Measurements from ENCODE around the gene FBXO40.

Gene FBXO40

GRCh38 chr3:121621491-121621890 is 28.3 kb downstream of the FBXO40 start:
- no peak for DNase-seq

- DNase-seq, result no peak
These were observed 31.1 kb downstream of the FBXO40 start for GRCh38 chr3:121624147-121624899.

- DNase-seq, result no peak
These were observed 33.3 kb downstream of the FBXO40 start for GRCh38 chr3:121626495-121626894.

GRCh38 chr3:121627211-121627610 is 34.0 kb downstream of the FBXO40 start:
- no peak for DNase-seq

- DNase-seq, result no peak
These were observed 34.4 kb downstream of the FBXO40 start for GRCh38 chr3:121627622-121628021.

- no peak for DNase-seq
These were observed 36.4 kb downstream of the FBXO40 start for GRCh38 chr3:121629601-121630000.

GRCh38 chr3:121630355-121630754 is 37.2 kb downstream of the FBXO40 start:
- DNase-seq, result no peak

- no peak for DNase-seq
These were observed 44.7 kb downstream of the FBXO40 start for GRCh38 chr3:121637922-121638321.

- DNase-seq, result no peak
These were observed 47.9 kb downstream of the FBXO40 start for GRCh38 chr3:121641127-121641526.

- DNase-seq, result no peak
These were observed 49.6 kb downstream of the FBXO40 start for GRCh38 chr3:121642601-121643314.

- DNase-seq, result no peak
These were observed 51.9 kb downstream of the FBXO40 start for GRCh38 chr3:121645054-121645453.

GRCh38 chr3:121648219-121648958 is 55.2 kb downstream of the FBXO40 start:
- no peak for DNase-seq

- DNase-seq, result no peak
These were observed 56.5 kb downstream of the FBXO40 start for GRCh38 chr3:121649645-121650044.

GRCh38 chr3:121651684-121652083 is 58.5 kb downstream of the FBXO40 start:
- DNase-seq, result no peak

- DNase-seq, result no peak
These were observed 61.6 kb downstream of the FBXO40 start for GRCh38 chr3:121654493-121655385.

GRCh38 chr3:121658716-121659435 is 65.7 kb downstream of the FBXO40 start:
- DNase-seq, result no peak

GRCh38 chr3:121659586-121659985 is 66.4 kb downstream of the FBXO40 start:
- no peak for DNase-seq

GRCh38 chr3:121660356-121661171 is 67.4 kb downstream of the FBXO40 start, which contains the start of gene HCLS1:
HCLS1 (minus strand) TSS chr3:121660903; CDS start chr3:121658347, 2,556 bp downstream.
- DNase-seq, result peak; percentile 55

GRCh38 chr3:121661376-121661775 is 68.2 kb downstream of the FBXO40 start:
- no peak for DNase-seq

GRCh38 chr3:121662742-121663141 is 69.6 kb downstream of the FBXO40 start:
- DNase-seq, result no peak
